Thyroid gland (tissue), 4 donors: ENCODE data around the gene NRP2.

Experiments used
- POLR2A ChIP-seq, 2 donors: fragments of 450-650 bp; IDR thresholded peaks; one replicate each; pipeline ENCODE4 v1.6.1; 2017; ENCODE audit warnings: antibody characterized with exemption in 2 of 2, mild to moderate bottlenecking in 2 of 2, moderate library complexity in 1 of 2
- TF ChIP-seq, protein P1 (sequence below), 6 experiments: fragments of 200-600 bp in 3 of 6; fragments of 450-650 bp in 3 of 6; sonication (generic) in 3 of 6; IDR thresholded peaks; one replicate each; pipeline ENCODE4 v1.5.1; 2016 to 2019; ENCODE audit warnings: antibody characterized with exemption in 6 of 6, mild to moderate bottlenecking in 2 of 6, inconsistent platforms in 1 of 6, moderate library complexity in 1 of 6

DNA sequence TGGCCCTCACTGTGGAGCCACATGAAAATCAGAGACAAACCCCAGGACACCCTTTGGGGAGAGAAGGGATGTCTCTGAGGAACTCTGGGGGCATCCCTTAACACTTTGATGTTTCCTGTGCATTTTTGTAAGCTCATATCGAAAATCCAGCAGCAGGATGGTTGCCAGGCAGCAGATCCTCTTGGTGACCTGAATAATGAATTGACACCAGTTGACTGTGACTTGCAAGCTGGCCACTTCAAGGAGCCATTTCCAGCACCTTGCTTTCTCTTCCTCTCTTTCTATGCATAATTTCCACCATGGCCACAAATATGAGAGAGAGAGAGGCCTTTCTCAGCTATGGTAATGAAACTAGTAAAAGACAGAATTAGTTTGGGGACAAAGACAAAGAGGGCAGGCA lies 91.7 kb downstream of the NRP2 start:
- TF ChIP-seq, protein P1, sequence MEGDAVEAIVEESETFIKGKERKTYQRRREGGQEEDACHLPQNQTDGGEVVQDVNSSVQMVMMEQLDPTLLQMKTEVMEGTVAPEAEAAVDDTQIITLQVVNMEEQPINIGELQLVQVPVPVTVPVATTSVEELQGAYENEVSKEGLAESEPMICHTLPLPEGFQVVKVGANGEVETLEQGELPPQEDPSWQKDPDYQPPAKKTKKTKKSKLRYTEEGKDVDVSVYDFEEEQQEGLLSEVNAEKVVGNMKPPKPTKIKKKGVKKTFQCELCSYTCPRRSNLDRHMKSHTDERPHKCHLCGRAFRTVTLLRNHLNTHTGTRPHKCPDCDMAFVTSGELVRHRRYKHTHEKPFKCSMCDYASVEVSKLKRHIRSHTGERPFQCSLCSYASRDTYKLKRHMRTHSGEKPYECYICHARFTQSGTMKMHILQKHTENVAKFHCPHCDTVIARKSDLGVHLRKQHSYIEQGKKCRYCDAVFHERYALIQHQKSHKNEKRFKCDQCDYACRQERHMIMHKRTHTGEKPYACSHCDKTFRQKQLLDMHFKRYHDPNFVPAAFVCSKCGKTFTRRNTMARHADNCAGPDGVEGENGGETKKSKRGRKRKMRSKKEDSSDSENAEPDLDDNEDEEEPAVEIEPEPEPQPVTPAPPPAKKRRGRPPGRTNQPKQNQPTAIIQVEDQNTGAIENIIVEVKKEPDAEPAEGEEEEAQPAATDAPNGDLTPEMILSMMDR (IDR thresholded peaks at IDR 0.05): no peak
- no peak for TF ChIP-seq POLR2A (IDR thresholded peaks at IDR 0.05)
